Endometrial microvascular endothelial cells (primary cell): ENCODE results near the gene RAPGEF4. TPM values are rescaled to one million over a fixed set of nuclear protein-coding genes. Genes with fewer than 3 reads are reported as not detected.

Source experiments
- in situ Hi-C: cut with HindIII; loops from 2 replicates; pipeline ENCODE4 v1.10.0; 2017; ENCODE audit warnings: low sequenced_read_pairs, low pct_unique_long_range_greater_than_20kb; ENCODE audit errors: inconsistent ontology term
- total RNA-seq: library from RNA; depleted of rRNA; stranded (reverse); fragments of >200 nt; gene quantifications from one replicate; pipeline ENCODE4 v1.2.3, GENCODE V29; 2015; ENCODE audit errors: inconsistent ontology term

RAPGEF4 gene
- total RNA-seq, 1 donor from 2014 or later, result 7.4 TPM

DNA sequence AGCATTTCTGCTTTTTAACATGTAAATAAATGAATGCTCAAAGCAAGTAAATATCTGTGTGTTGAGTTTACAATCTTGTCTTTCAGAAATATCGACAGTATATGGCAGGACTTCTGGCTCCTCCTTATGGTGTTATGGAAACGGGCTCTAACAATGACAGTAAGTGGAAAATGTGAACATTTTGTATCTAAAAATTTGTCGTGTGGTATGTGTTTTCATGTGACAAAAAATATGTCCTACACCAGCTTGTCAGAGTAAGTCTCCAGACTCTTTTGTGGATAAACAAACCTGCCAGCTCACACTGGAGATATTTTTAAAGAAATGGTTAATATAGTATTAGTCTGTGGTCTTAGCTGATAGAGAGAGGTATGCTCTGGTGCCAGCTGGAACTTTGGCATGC lies 182.1 kb downstream of the RAPGEF4 start:
- in situ Hi-C loops, result no loop called here

DNA sequence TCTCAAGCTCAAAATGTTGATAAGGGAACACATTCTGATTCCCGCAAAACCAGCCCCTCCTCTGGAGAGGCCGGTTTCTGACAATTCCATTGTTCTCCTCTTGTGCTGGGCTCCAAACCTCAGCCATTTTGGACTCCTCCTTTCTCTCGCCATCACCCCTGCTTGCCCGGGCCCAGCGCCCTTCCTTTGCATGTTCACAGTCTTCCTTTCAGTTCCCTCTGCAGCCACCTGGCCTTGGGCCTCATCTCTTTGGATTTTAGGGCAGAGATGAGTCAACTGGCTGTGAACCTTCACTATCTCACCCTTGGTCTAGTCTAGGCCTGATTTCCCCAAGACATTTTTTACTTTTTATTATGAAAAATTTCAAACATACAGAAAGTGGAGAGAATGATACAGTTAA lies 184.1 kb downstream of the RAPGEF4 start:
- in situ Hi-C loops, result no loop called here

DNA sequence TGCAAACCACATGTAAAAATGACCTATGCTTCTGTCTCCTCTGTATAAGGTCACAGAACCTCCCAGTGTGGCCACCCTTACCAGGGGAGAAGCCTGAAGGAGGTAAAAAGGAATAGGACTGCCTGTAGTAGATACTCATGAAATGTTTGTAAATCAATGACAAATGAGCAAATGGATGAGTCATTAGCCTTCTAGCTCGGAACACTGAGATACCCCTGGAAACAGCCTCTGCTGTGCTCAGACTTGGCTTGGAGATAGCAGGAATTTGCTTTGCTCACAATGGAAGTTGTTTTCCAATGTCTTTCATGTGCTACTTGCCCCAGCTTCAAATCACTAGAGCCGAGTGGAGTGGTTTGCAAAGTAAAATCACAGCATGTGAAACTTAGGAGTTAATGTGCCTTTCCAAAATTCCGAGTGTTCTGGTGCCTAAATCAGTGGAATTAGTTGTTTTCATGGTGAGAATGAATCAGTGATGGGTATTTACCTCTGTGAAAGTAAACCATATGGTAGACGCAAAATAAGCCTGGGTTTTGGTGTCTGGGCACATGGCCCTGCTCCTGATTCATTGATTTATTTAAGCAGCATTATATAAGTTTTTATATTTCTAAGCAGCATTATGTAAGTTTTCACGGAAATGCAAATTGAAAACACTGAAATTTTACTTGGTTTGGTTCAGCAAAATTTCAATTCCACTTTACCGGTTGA lies 186.0 kb downstream of the RAPGEF4 start:
- in situ Hi-C loops, result no loop called here

DNA sequence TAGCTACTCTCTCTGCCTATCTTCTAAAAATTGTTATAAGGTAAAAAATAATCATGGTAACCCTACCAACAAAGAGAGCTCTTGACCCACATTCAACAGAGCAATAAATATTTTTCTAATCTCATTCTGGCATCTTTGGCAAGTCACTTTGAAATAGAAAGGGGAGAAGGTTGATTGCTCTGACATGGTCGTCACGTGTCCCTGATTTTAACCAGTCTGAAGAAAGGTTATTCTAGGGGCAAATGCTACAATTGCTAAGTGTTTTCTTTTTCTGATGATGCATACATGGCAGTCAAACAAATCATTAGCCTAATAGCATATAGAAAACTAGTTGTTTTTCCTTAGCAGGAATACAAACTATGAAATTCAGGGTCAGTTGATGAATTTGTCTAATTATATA lies 186.7 kb downstream of the RAPGEF4 start:
- in situ Hi-C loops, result no loop called here

- in situ Hi-C loops, result no loop called here
Observed at GRCh38 chr2:172922815-172923214, 187.2 kb downstream of the RAPGEF4 start.

GRCh38 chr2:172924097-172924660 lies 188.5 kb downstream of the RAPGEF4 start:
- in situ Hi-C loops, result no loop called here

- in situ Hi-C loops, result no loop called here
Observed at GRCh38 chr2:172925600-172925999, 190.0 kb downstream of the RAPGEF4 start.

DNA sequence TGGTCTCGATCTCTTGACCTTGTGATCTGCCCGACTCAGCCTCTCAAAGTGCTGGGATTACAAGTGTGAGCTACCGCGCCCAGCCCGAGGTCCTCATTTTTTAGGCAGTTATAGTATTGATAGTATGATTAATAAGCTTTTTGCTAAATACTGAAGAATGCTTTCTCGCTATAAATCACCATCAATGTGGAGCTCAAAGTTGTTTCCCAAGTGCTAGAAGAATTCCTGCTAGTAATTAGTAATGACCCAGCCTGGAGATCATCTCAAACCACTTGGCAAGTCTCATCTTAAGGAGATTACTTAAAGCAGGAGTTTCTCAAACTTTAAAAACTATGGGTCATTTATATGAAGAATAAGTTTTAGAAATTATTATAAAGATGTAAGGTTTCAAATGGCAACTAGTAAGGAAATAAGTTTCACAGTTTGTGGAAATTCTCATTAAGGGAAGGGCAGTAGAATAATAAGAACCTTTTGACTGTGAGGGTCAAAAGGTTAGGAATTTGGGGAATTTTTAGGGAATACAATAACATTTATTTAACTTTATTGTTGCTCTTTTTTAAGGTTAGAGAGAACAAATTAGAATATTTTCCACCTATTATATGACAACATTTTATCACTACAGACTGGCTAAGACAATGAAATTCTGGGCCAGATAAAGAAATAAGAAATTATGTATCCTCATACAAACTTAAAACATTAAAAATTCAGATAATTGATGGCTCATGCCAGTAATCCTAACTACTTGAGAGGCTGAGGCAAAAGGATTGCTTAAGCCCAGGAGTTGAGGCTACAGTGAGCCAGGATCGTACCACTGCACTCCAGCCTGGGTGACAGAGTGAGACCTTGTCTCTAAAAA lies 191.4 kb downstream of the RAPGEF4 start:
- in situ Hi-C loops, result no loop called here

- in situ Hi-C loops, result no loop called here
Observed at GRCh38 chr2:172927641-172928357, 192.2 kb downstream of the RAPGEF4 start.

GRCh38 chr2:172928756-172929155 lies 193.1 kb downstream of the RAPGEF4 start:
- in situ Hi-C loops, result no loop called here

GRCh38 chr2:172929644-172930043 lies 194.0 kb downstream of the RAPGEF4 start:
- in situ Hi-C loops, result no loop called here

DNA sequence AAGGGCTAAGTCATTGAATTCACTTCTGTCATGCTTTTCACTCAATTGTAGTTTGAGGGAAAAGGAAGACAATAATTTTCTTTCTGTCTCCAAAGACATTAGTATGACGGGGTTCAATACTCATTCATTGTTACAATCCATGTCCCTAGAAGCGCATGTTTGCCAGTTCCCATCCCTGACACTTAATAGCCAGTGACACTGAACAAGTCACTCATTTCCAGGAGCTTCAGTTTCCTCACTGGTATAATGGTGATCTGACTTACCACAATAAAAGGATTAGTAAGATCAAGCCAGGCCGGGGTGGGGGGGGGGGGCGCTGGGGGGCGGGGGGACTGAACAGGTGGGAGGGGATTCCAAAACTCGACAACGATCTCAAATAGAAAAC lies 195.2 kb downstream of the RAPGEF4 start:
- in situ Hi-C loops, result no loop called here

DNA sequence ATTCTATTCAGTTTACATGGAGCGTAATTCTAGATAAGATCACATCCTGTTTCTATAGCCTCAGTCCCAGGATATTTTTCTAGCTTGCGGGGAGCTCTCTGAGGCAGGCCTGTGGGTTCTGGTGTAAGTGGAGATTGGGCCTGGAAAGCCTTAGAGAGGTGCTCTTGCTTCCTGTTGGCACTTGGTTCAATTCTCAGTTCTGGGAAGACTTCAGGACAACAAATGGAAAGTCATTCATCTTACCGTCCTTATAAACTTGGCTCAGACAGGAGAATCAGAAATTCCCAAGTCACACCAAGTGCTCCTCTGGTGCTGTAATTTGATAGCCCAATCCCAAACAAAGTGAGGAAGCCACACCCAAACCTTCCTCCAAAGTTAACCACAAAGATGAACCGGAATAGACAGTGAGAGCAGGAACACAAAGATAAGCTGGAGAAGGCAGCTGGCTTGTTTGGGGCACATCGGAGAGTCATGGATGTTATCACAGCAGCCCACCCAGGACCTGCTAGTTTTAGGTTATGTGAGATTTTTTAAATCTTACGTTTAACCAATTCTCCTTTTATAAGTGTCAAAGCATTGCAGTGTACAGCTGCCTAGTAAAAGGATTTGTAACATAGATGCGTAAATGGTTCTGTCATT lies 195.7 kb downstream of the RAPGEF4 start:
- in situ Hi-C loops, result no loop called here

DNA sequence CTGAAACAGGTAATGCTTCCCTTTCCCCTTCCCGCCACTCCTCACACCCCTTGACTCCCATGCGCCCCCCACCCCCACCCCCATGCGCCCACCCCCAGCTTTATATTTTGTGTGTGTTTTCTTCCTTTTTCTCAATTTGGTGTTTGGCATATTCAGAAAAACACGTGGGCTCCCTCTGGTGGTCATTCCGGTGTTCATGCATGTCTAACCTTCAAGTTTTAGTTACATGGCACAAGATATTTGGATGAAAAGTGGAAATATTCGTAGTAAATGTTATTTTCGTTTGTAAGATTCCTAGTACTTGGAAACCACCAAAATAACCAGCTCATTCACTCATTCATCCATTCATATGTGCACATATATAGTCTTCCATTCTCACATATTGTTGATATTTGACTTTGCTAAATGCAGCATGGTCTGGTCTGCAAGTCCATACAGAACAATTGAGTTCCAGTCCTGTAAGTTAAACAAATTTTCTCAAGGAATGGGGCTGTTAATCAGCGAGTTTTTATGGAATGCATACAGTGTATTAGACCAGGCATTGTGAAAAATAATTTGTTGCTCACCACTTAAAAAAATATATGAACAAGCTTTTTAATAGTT lies 196.4 kb downstream of the RAPGEF4 start:
- in situ Hi-C loops, result no loop called here

DNA sequence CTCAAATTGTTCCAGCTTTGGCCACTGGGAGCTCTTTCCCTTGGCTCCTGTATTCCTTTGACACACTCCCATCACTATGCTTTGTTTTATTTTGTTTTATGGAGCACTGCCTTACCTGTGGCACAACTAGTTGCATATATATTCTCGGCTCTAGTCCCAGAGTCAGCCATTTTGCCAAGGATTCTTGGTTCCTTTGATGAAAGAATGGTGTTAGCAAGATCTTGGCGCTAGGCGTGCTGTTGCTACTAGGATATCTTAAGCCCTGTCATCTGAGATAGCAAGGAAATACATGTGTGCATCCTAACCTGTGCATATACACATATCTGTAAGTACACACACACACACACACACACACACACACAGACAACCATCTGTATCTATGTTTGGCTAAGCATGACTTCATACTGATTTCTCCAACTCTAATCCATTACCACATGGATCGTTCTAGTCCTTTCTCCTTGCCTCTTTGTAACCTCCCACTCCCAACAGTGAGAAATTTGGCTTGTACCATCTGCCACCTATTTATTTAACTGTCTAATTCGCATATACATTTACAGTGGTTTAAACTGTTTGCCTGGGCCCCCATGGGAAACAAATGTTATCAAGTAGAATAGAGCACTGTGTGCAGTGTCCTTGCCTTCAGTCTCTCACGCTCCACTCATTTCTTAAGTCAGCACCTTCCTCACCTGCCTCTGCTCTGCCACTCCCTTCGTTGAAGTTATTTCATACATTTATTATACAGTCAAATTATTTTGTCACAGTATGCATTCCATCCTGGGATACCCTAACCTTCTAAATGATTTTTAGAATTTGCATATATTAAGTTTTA lies 202.5 kb downstream of the RAPGEF4 start:
- in situ Hi-C loops, result no loop called here

DNA sequence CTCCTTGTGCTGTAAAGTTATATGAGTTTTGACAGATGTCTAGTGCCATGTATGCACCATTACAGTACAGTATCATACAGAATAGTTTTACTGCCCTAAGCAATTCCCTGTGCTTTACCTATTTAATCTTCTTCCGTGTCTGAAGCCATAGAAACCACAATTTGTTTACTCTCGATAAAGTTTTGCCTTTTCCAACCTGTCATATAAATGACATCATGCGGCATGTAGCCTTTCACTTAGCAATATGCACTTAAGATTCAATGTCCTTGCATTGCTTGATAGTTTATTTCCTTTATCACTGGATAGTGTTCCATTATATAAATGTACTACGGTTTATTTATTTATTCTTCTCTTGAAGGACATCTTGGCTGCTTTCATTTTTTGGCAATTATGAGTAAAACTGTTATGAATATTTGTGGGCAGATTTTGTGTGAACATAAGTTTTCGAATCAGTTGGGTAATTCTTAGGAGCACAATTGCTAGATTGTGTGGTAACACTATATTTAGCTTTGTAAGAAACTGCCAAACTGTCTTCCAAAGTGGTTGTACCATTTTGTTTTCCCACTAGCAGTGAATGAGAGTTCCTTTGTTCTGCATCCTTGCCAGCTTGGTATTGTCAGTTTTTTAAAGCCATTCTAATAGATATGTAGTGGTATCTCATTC lies 203.2 kb downstream of the RAPGEF4 start:
- in situ Hi-C loops, result no loop called here

GRCh38 chr2:172943539-172943938 lies 207.9 kb downstream of the RAPGEF4 start:
- in situ Hi-C loops, result no loop called here
